ENCODE data around the gene ZAR1L.

DNA sequence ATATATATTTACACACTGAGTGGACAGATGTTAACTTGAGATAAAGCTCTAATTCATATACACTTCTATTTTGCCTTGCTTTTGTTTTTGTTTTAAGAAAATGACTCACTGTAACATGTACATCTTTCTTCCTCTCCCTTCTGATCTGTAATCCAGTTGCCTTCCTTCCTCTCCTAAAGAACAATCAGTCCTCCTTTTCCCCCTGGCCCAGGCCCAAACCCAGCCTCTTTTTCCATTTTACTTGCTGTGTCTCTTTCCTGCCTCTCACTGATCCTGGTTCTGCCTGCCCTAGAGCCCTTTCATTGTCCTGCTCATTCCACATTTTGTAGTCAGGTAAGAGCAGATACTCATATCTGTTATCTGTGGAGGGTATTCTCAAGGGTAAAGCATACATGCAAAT is 50.8 kb downstream of the ZAR1L start:
- TF ChIP-seq, protein P1, sequence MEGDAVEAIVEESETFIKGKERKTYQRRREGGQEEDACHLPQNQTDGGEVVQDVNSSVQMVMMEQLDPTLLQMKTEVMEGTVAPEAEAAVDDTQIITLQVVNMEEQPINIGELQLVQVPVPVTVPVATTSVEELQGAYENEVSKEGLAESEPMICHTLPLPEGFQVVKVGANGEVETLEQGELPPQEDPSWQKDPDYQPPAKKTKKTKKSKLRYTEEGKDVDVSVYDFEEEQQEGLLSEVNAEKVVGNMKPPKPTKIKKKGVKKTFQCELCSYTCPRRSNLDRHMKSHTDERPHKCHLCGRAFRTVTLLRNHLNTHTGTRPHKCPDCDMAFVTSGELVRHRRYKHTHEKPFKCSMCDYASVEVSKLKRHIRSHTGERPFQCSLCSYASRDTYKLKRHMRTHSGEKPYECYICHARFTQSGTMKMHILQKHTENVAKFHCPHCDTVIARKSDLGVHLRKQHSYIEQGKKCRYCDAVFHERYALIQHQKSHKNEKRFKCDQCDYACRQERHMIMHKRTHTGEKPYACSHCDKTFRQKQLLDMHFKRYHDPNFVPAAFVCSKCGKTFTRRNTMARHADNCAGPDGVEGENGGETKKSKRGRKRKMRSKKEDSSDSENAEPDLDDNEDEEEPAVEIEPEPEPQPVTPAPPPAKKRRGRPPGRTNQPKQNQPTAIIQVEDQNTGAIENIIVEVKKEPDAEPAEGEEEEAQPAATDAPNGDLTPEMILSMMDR (IDR thresholded peaks at IDR 0.05): no peak
- TF ChIP-seq POLR2A (IDR thresholded peaks at IDR 0.05): no peak
